ENCODE data around the gene CORO7.
"Not testable (repeated sequence)": the region's sequence is repeated elsewhere in the genome, so short reads cannot be mapped to it uniquely, and the experiment has no call there.

Gene CORO7

GRCh38 chr16:4349332-4349731 is 67.1 kb downstream of the CORO7 start:
- DNase-seq = no peak

- no peak for DNase-seq
Measured at GRCh38 chr16:4347765-4348509, 68.5 kb downstream of the CORO7 start.

GRCh38 chr16:4347010-4347409 is 69.4 kb downstream of the CORO7 start:
- no peak for DNase-seq

GRCh38 chr16:4345836-4346781 is 70.3 kb downstream of the CORO7 start:
- no peak for DNase-seq

GRCh38 chr16:4344983-4345835 is 71.2 kb downstream of the CORO7 start:
- no peak for DNase-seq

- not testable (repeated sequence) for DNase-seq
Measured at GRCh38 chr16:4344300-4344982, 72.0 kb downstream of the CORO7 start.

- DNase-seq = no peak
Measured at GRCh38 chr16:4342866-4343744, 73.3 kb downstream of the CORO7 start.

GRCh38 chr16:4341250-4341649 is 75.1 kb downstream of the CORO7 start:
- DNase-seq = no peak

GRCh38 chr16:4340443-4340842 is 76.0 kb downstream of the CORO7 start:
- no peak for DNase-seq

GRCh38 chr16:4339909-4340308 is 76.5 kb downstream of the CORO7 start:
- DNase-seq = no peak

- DNase-seq = no peak
Measured at GRCh38 chr16:4339455-4339854, 76.9 kb downstream of the CORO7 start.

GRCh38 chr16:4338712-4339299 is 77.6 kb downstream of the CORO7 start:
- DNase-seq = no peak

- no peak for DNase-seq
Measured at GRCh38 chr16:4338125-4338582, 78.2 kb downstream of the CORO7 start.

- no peak for DNase-seq
Measured at GRCh38 chr16:4337540-4338088, 78.8 kb downstream of the CORO7 start.

GRCh38 chr16:4336701-4337539 is 79.5 kb downstream of the CORO7 start:
- no peak for DNase-seq

GRCh38 chr16:4334724-4335495 is 81.5 kb downstream of the CORO7 start:
- DNase-seq = no peak

GRCh38 chr16:4333714-4334113 is 82.7 kb downstream of the CORO7 start:
- DNase-seq = not testable (repeated sequence)

- no peak for DNase-seq
Measured at GRCh38 chr16:4333308-4333638, 83.1 kb downstream of the CORO7 start.
